ENCODE data around the gene TPSAB1. TPM values are rescaled to one million over a fixed set of nuclear protein-coding genes. Genes with fewer than 3 reads are reported as not detected.
"Not testable (repeated sequence)": the region's sequence is repeated elsewhere in the genome, so short reads cannot be mapped to it uniquely, and the experiment has no call there.

The TPSAB1 gene
- total and polyA plus RNA-seq, 10 of the 15 experiments (the other 5 are each of a cell fraction or from before 2014, with no cell fraction given), result 0.06 TPM; not detected in 9

DNA sequence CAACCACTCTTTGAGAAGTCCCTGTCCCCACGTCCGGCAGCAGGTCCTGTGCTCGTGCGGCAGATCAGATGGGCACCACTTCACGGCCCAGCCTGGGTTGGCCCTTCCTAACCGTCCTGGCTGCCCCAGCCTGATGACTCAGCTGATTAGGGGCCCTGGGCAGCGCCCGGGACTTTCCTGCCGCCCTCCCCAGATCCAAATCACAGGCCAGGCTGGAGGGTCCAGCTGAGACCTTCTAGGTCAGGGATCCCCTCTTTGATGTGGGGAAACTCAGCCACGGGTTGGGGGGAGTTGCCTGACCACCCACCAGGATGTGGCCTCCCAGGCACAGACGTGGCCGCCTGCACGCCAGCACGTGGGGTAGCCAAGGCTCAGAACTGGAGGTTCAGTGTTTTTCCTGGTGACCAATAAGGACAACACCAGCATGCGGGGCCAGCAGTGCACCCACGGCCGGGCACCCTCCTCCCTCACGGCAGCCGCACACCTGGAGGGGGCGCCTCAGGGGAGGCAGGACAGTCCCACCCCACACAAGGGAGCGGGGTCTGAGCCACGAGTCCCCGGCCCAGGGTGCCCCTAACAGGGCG lies 14.7 kb upstream of the TPSAB1 start:
- H3K36me3 ChIP-seq (ENCODE audit: control insufficient read depth in 2 of 2, insufficient read depth in 2 of 2, low read length in 1 of 2); DNase-seq (ENCODE audit: low read depth, low spot score); H4K20me1 ChIP-seq (ENCODE audit: control insufficient read depth, insufficient read depth); ATAC-seq; RAD21 ChIA-PET (ENCODE audit: unreplicated experiment); H3K4me1 ChIP-seq (ENCODE audit: control insufficient read depth, insufficient read depth, low read length); H3K4me3 ChIP-seq; FAIRE-seq; H3K79me2 ChIP-seq (ENCODE audit: control insufficient read depth, insufficient read depth, low read length); intact Hi-C loops (cut with micrococcal nuclease; ENCODE audit: unreplicated experiment); SMC1A ChIA-PET (ENCODE audit: uncharacterized antibody, unreplicated experiment); POLR2A ChIA-PET; H3K9ac ChIP-seq (ENCODE audit: control insufficient read depth, insufficient read depth, low read length); H3K27ac ChIP-seq (ENCODE audit: control insufficient read depth, insufficient read depth); H3K9me3 ChIP-seq (replicated peaks; ENCODE audit: control insufficient read depth, insufficient read depth, low read length); BruUV-seq (replicated peaks); in situ Hi-C loops (cut with MboI); H2AFZ ChIP-seq (ENCODE audit: control insufficient read depth, low read depth, low read length); H3K4me2 ChIP-seq (ENCODE audit: control insufficient read depth, insufficient read depth); H3K27me3 ChIP-seq (replicated peaks in 1 of 2; ENCODE audit: control insufficient read depth in 2 of 2, insufficient read depth in 2 of 2, low read length in 1 of 2); CTCF ChIA-PET: not testable (repeated sequence)
- WGBS (ENCODE audit: insufficient coverage, insufficient replicate concordance, low lambda C conversion rate, missing lambda C conversion rate), result 37% methylated on average over 24 of the region's 24 CpGs

DNA sequence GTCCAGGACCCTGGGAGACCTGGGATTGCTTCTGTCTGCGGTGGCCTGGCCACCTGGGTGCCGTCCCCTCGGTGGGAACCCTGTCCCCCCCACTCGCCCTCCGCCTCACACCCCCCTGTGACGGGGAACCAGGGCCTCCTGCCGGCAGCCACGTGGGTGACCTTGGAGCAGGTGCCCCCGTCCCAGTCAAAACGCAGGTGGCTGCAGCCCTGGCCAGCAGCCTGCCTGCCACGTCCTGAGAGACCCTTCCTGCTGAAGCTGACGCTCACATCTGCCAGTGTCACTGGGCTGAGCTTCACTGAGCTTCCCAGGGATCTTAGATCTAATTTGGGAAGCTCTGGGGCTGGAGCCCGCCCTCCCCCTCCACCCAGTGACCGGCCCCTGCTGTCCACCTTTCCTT lies 13.8 kb upstream of the TPSAB1 start:
- CTCF ChIA-PET; ATAC-seq; H3K36me3 ChIP-seq (ENCODE audit: control insufficient read depth in 2 of 2, insufficient read depth in 2 of 2, low read length in 1 of 2); POLR2A ChIA-PET; H3K4me1 ChIP-seq (ENCODE audit: control insufficient read depth, insufficient read depth, low read length); RAD21 ChIA-PET (ENCODE audit: unreplicated experiment); H4K20me1 ChIP-seq (ENCODE audit: control insufficient read depth, insufficient read depth); SMC1A ChIA-PET (ENCODE audit: uncharacterized antibody, unreplicated experiment); in situ Hi-C loops (cut with MboI); H3K9ac ChIP-seq (ENCODE audit: control insufficient read depth, insufficient read depth, low read length); FAIRE-seq; H3K4me2 ChIP-seq (ENCODE audit: control insufficient read depth, insufficient read depth); BruUV-seq (replicated peaks); intact Hi-C loops (cut with micrococcal nuclease; ENCODE audit: unreplicated experiment); H3K4me3 ChIP-seq; H3K79me2 ChIP-seq (ENCODE audit: control insufficient read depth, insufficient read depth, low read length); H3K9me3 ChIP-seq (replicated peaks; ENCODE audit: control insufficient read depth, insufficient read depth, low read length); DNase-seq (ENCODE audit: low read depth, low spot score); H3K27me3 ChIP-seq (replicated peaks in 1 of 2; ENCODE audit: control insufficient read depth in 2 of 2, insufficient read depth in 2 of 2, low read length in 1 of 2); H2AFZ ChIP-seq (ENCODE audit: control insufficient read depth, low read depth, low read length); H3K27ac ChIP-seq (ENCODE audit: control insufficient read depth, insufficient read depth): not testable (repeated sequence)
- 6% methylated on average over 10 of the region's 14 CpGs for WGBS (ENCODE audit: insufficient coverage, insufficient replicate concordance, low lambda C conversion rate, missing lambda C conversion rate)

DNA sequence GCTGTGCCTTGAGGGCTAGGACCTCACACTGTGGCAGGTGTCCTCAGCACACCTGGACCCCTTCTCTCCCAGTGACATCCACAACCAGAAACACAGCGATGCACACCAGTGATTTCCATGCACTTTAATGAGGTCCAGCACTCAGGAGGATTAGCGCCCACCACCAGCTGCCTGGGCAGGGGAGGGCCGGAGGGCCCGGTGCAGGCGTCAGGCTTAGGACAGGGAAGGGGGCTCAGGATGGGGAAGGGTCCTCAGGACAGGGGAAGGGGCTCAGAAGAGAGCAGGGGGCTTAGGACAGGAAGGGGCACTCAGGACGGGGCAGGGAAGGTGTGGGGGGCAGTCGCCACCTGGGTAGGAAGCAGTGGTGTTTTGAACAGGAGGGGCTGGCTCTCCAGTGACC lies 12.3 kb upstream of the TPSAB1 start:
- BruUV-seq (replicated peaks); RAD21 ChIA-PET (ENCODE audit: unreplicated experiment); POLR2A ChIA-PET: not testable (repeated sequence)

DNA sequence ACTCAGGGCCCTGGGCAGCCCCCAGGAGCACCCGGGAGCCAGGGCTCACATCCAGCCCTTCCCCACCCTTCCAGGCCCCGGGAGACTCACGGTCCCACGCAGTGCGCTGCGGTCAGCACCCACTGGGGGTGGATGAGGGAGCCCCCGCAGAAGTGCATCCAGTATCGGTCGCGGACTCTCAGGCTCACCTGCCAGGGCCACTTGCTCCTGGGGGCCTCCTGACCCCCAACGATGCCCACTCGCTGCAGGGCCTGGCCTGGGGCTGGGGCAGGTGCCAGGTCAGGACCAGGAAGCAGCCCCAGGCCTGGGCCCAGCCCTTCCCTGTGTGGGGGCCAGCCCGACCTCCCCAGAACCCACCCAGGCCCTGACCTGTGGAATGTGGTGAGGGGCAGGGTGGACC lies 11.0 kb upstream of the TPSAB1 start:
- H3K36me3 ChIP-seq (ENCODE audit: control insufficient read depth in 2 of 2, insufficient read depth in 2 of 2, low read length in 1 of 2); in situ Hi-C loops (cut with MboI); CTCF ChIA-PET; SMC1A ChIA-PET (ENCODE audit: uncharacterized antibody, unreplicated experiment); ATAC-seq; H3K4me2 ChIP-seq (ENCODE audit: control insufficient read depth, insufficient read depth); H3K27ac ChIP-seq (ENCODE audit: control insufficient read depth, insufficient read depth); DNase-seq (ENCODE audit: low read depth, low spot score); RAD21 ChIA-PET (ENCODE audit: unreplicated experiment); H3K4me1 ChIP-seq (ENCODE audit: control insufficient read depth, insufficient read depth, low read length); POLR2A ChIA-PET; H3K9me3 ChIP-seq (replicated peaks; ENCODE audit: control insufficient read depth, insufficient read depth, low read length); H3K4me3 ChIP-seq; BruUV-seq (replicated peaks); H3K27me3 ChIP-seq (replicated peaks in 1 of 2; ENCODE audit: control insufficient read depth in 2 of 2, insufficient read depth in 2 of 2, low read length in 1 of 2); H4K20me1 ChIP-seq (ENCODE audit: control insufficient read depth, insufficient read depth); FAIRE-seq; intact Hi-C loops (cut with micrococcal nuclease; ENCODE audit: unreplicated experiment); H3K9ac ChIP-seq (ENCODE audit: control insufficient read depth, insufficient read depth, low read length); H3K79me2 ChIP-seq (ENCODE audit: control insufficient read depth, insufficient read depth, low read length); H2AFZ ChIP-seq (ENCODE audit: control insufficient read depth, low read depth, low read length): not testable (repeated sequence)
- 67% methylated on average over 7 of the region's 13 CpGs for WGBS (ENCODE audit: insufficient coverage, insufficient replicate concordance, low lambda C conversion rate, missing lambda C conversion rate)

More for the DNA sequence above, 12.3 kb upstream of the TPSAB1 start:
- FAIRE-seq; H4K20me1 ChIP-seq (ENCODE audit: control insufficient read depth, insufficient read depth); H3K9me3 ChIP-seq (replicated peaks; ENCODE audit: control insufficient read depth, insufficient read depth, low read length); H3K27ac ChIP-seq (ENCODE audit: control insufficient read depth, insufficient read depth); DNase-seq (ENCODE audit: low read depth, low spot score); H3K4me2 ChIP-seq (ENCODE audit: control insufficient read depth, insufficient read depth); H3K27me3 ChIP-seq (replicated peaks in 1 of 2; ENCODE audit: control insufficient read depth in 2 of 2, insufficient read depth in 2 of 2, low read length in 1 of 2); CTCF ChIA-PET; H2AFZ ChIP-seq (ENCODE audit: control insufficient read depth, low read depth, low read length); H3K9ac ChIP-seq (ENCODE audit: control insufficient read depth, insufficient read depth, low read length); H3K36me3 ChIP-seq (ENCODE audit: control insufficient read depth in 2 of 2, insufficient read depth in 2 of 2, low read length in 1 of 2); H3K79me2 ChIP-seq (ENCODE audit: control insufficient read depth, insufficient read depth, low read length); H3K4me1 ChIP-seq (ENCODE audit: control insufficient read depth, insufficient read depth, low read length); in situ Hi-C loops (cut with MboI); SMC1A ChIA-PET (ENCODE audit: uncharacterized antibody, unreplicated experiment); intact Hi-C loops (cut with micrococcal nuclease; ENCODE audit: unreplicated experiment); ATAC-seq; H3K4me3 ChIP-seq: not testable (repeated sequence)
- WGBS (ENCODE audit: insufficient coverage, insufficient replicate concordance, low lambda C conversion rate, missing lambda C conversion rate), result 29% methylated on average over 7 of the region's 7 CpGs

Data from GM12878 (cell line).